GM12801 (cell line): ENCODE measurements around the gene METTL24.

Source experiments
- CTCF ChIP-seq: IDR thresholded peaks from one replicate; pipeline ENCODE4 v1.5.1; 2011; ENCODE audit warnings: control low read depth; ENCODE audit not compliant: insufficient read length; ENCODE audit errors: extremely low read depth

Gene METTL24

DNA sequence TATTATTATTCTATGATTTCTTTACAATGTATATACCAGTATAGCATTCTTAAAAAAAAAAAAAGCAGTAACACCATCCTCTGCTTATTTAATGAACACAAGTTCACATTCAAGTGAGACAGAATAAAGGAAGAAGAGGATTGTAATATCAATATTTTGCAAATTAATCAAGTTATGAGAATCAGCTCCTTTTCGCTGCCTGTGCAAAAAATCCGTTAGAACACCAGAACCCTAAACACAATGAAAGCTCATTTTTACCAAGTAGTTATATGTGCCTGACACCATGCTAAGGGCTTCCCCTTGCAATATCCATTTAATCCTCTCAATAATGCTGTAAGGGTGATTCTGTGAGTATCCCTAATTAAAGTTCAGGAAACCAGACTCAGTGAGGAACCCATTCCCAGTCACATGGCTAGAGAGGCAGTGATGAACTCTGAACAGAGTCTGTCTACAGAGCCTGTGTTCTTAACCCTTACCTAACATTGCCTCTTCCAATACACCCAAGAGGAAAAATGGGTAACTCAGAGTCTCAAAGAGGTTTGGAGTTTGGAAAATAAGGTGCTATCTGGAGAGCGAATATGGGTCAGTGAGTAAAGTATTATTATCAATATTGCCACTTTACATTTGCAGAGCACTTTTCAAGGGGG is 111.1 kb downstream of the METTL24 start:
- TF ChIP-seq CTCF, result no peak

DNA sequence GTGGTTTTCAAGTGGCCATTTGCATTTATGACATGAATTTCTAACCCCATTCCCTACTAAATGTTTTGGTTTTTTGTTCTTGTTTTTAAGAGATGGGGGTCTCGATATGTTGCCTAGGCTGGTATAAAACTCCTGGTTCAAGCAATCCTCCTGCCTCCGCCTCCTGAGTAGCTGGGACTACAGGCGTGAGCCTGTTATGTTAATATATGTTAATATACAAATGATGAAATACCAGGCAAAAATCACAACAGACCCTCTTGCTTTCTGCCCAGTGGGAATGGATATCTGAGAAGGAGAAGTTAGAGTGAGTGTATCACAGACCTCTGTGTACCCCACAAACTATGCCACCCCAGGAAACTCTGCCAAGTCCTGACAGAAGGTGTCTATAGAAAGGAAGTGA is 111.8 kb downstream of the METTL24 start:
- no peak for TF ChIP-seq CTCF

DNA sequence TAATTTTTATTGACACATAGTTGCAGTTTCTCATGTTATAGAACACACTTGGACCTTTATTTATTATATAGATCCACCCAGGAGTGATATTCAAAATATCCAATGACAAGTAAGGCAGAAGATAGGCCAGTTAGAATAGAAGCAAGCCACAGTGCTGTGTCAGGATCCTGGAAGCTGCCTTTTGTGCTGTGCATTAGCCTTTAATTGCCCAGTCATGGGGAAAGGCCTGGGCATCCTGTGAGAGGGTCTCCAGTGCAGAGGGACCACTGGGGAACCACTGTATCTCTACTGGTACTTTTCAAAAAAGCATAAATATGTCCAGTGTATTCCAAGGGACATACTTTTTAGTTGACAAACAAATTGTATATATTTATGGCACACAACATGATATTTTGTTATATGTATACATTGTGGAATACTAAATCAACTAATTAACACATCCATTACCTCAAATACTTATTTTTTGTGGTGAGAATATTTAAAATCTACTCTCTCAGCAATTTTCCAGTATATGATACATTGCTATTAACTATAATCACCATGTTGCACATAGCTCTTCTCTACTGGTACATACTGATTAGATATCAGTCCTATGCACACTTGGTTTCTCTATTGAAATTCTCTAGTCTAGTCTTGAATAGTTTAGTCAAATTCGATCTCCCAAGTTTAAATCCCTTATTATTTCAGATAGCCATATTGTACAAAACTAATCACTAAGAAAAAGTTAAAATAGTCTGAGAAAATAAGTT is 118.4 kb downstream of the METTL24 start:
- no peak for TF ChIP-seq CTCF

- no peak for TF ChIP-seq CTCF
These were observed 124.3 kb downstream of the METTL24 start for GRCh38 chr6:110233770-110234374.

- TF ChIP-seq CTCF, result no peak
These were observed 125.7 kb downstream of the METTL24 start for GRCh38 chr6:110232450-110232849.

DNA sequence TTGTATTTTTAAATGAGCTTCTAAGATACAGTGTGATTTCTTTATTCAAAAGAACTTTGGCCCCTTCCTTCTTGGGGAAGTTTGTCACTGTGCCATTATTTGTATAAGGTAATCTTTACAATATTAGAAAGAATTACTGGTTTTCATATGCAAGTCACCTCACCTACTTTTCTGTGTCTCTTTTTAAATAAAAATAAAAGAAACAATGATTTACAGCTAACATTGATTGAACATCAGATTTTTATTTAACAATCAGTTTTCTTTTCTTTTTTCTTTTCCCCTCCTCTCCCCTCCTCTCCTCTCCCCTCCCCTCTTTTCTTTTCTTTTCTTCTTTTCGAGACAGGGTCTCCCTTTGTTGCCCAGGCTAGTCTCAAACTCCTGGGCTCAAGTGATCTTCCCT is 131.9 kb downstream of the METTL24 start:
- no peak for TF ChIP-seq CTCF

- no peak for TF ChIP-seq CTCF
These were observed 136.4 kb downstream of the METTL24 start for GRCh38 chr6:110221738-110222137.
